ENCODE data around the gene DYNAP. TPM values are rescaled to one million over a fixed set of nuclear protein-coding genes. Genes with fewer than 3 reads are reported as not detected.

DYNAP gene
- total RNA-seq, 2 donors from 2014 or later, result not detected

DNA sequence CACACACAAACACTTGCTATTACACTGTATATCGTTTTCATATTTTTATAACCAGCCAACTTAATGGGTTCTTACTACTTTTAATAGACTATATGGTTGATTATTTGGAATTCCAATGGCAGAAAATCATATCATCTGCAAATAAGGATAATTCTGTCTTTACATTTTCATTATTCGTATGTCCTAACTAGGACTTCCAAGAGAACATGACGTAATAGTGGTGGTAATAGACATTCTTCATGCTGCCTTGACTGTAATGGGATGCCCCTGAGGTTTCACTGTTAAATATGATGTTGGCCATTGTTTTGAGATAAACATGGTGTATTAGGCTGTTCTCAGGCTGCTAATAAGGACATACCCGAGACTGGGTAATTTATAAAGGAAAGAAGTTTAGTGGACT is 45.2 kb downstream of the DYNAP start:
- no peak for DNase-seq (ENCODE audit: low spot score)
- Histone ChIP-seq H3K36me3 (no peaks in the 10 kb centered on the region), H3K4me3 (no peak overlapping the region), H3K9me3 (no peaks in the 10 kb centered on the region), H3K4me1 (no peaks in the 10 kb centered on the region), H3K27ac (no peak overlapping the region), H3K27me3 (no peaks in the 10 kb centered on the region)
- TF ChIP-seq, protein P1, sequence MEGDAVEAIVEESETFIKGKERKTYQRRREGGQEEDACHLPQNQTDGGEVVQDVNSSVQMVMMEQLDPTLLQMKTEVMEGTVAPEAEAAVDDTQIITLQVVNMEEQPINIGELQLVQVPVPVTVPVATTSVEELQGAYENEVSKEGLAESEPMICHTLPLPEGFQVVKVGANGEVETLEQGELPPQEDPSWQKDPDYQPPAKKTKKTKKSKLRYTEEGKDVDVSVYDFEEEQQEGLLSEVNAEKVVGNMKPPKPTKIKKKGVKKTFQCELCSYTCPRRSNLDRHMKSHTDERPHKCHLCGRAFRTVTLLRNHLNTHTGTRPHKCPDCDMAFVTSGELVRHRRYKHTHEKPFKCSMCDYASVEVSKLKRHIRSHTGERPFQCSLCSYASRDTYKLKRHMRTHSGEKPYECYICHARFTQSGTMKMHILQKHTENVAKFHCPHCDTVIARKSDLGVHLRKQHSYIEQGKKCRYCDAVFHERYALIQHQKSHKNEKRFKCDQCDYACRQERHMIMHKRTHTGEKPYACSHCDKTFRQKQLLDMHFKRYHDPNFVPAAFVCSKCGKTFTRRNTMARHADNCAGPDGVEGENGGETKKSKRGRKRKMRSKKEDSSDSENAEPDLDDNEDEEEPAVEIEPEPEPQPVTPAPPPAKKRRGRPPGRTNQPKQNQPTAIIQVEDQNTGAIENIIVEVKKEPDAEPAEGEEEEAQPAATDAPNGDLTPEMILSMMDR (IDR thresholded peaks at IDR 0.05), result no peak

DNA sequence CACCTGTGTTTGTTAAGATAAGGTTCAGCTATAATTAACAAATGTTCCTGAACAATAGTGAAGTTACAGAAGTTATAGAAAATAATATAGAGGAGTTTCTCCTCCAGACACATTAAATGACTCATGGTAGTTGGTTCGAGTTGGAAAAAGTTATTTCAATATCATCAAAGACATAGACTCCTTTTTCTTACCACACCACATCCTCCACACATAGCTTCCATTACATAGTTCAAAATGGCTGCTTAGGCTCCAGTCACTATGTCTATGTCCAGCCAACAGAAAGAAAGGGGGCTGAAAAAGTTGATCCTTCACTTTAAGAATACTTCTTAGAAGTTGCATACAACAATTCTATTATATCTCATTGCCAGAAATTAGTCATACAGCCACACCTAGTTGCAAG is 50.7 kb downstream of the DYNAP start:
- Histone ChIP-seq H3K4me3 (no peak overlapping the region), H3K27ac (no peak overlapping the region), H3K27me3 (no peaks in the 10 kb centered on the region), H3K4me1 (no peaks in the 10 kb centered on the region), H3K9me3 (no peaks in the 10 kb centered on the region), H3K36me3 (no peaks in the 10 kb centered on the region)
- TF ChIP-seq, protein P1 (IDR thresholded peaks at IDR 0.05), result no peak
- DNase-seq (ENCODE audit: low spot score), result no peak

GRCh38 chr18:54647176-54647575 is 56.1 kb downstream of the DYNAP start:
- Histone ChIP-seq H3K36me3 (no peaks in the 10 kb centered on the region), H3K4me1 (no peaks in the 10 kb centered on the region), H3K4me3 (no peak overlapping the region), H3K27ac (no peak overlapping the region), H3K27me3 (no peaks in the 10 kb centered on the region), H3K9me3 (no peaks in the 10 kb centered on the region)
- DNase-seq (ENCODE audit: low spot score), result no peak
- TF ChIP-seq, protein P1 (IDR thresholded peaks at IDR 0.05), result no peak

Other genes starting within 250 kb of the DYNAP start
- not detected for gene STARD6, start 233.4 kb upstream of the DYNAP start, total RNA-seq
- gene C18orf54, start 233.3 kb upstream of the DYNAP start, total RNA-seq, result under 1 TPM; 0.41 to 0.86 TPM
- gene RAB27B, start 237.2 kb downstream of the DYNAP start, total RNA-seq, result 1 to 10 TPM in 1 of 2 donors, under 1 TPM in 1; 0.11 to 1.1 TPM